ENCODE results near the gene PDGFD.

- TF ChIP-seq CTCF (IDR thresholded peaks at IDR 0.05) (no peak), EZH2 (IDR thresholded peaks at IDR 0.05; ENCODE audit: borderline replicate concordance, insufficient read depth, low read depth, low read length, poor library complexity, severe bottlenecking) (no peak)
These were observed 5.1 kb upstream of the PDGFD start for GRCh38 chr11:104169091-104169490.

Measured in B cell (primary cell).